GM18508 (cell line): ENCODE results near the gene PLXNA3.

Source experiments
- ATAC-seq: cut with Tn5 transposase; IDR thresholded peaks from one replicate; pipeline ENCODE4 v1.9.1; 2021; ENCODE audit warnings: moderate number of reproducible peaks; ENCODE audit not compliant: insufficient read depth, unreplicated experiment

Gene PLXNA3

GRCh38 chrX:154452823-154453222, 5.3 kb upstream of the PLXNA3 start:
- no peak for ATAC-seq

- no peak for ATAC-seq
Observed at GRCh38 chrX:154457491-154458115, 478 bp upstream of the PLXNA3 start.

GRCh38 chrX:154458954-154459778, 1.1 kb downstream of the PLXNA3 start:
- ATAC-seq = no peak

GRCh38 chrX:154459832-154460231, 1.8 kb downstream of the PLXNA3 start:
- ATAC-seq = no peak

GRCh38 chrX:154460326-154460725, 2.2 kb downstream of the PLXNA3 start:
- ATAC-seq = no peak

- ATAC-seq = no peak
Observed at GRCh38 chrX:154462396-154462795, 4.3 kb downstream of the PLXNA3 start.

GRCh38 chrX:154463611-154464220, 5.6 kb downstream of the PLXNA3 start:
- ATAC-seq = no peak

GRCh38 chrX:154464806-154465365, 6.8 kb downstream of the PLXNA3 start:
- ATAC-seq = no peak

GRCh38 chrX:154465601-154466000, 7.5 kb downstream of the PLXNA3 start:
- ATAC-seq = no peak

GRCh38 chrX:154466036-154466435, 8.0 kb downstream of the PLXNA3 start:
- no peak for ATAC-seq

GRCh38 chrX:154466907-154467306, 8.8 kb downstream of the PLXNA3 start:
- ATAC-seq = no peak

GRCh38 chrX:154467556-154467955, 9.5 kb downstream of the PLXNA3 start:
- no peak for ATAC-seq

GRCh38 chrX:154468217-154468616, 10.1 kb downstream of the PLXNA3 start:
- no peak for ATAC-seq

- ATAC-seq = no peak
Observed at GRCh38 chrX:154469114-154469513, 11.0 kb downstream of the PLXNA3 start.

GRCh38 chrX:154469880-154470279, 11.8 kb downstream of the PLXNA3 start:
- ATAC-seq = no peak

- ATAC-seq = no peak
Observed at GRCh38 chrX:154470434-154470833, 12.4 kb downstream of the PLXNA3 start.

- no peak for ATAC-seq
Observed at GRCh38 chrX:154470914-154471568, 13.0 kb downstream of the PLXNA3 start.

- no peak for ATAC-seq
Observed at GRCh38 chrX:154471839-154472684, 14.0 kb downstream of the PLXNA3 start.

GRCh38 chrX:154472685-154473632, 14.9 kb downstream of the PLXNA3 start:
- ATAC-seq = no peak
